ENCODE data around the gene ZNG1F.
"Not testable (repeated sequence)": the region's sequence is repeated elsewhere in the genome, so short reads cannot be mapped to it uniquely, and the experiment has no call there.

The ZNG1F gene

DNA sequence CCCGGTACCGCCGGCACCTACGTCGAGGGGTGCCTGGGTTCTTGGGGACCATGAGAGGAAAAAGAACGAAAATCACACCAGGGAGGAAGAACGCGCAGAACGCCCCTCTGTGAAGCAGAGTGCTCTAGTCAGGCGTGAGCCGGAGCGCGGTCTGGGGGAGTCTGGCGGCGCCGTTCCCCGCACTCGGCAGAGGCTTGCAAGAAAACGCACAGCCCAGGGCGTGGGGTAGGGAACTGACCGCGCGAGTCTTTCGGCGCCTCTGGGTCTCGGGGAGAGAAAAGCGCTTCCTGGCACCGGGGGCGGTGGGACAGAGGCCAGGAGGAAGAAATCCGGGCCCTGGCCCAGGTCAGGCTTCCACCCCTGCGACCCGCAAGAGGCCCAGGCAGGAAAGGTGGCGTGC lies 65.3 kb downstream of the ZNG1F start:
- DNase-seq (ENCODE audit: low read depth in 2 of 2, low spot score in 1 of 2), result not testable (repeated sequence)

DNA sequence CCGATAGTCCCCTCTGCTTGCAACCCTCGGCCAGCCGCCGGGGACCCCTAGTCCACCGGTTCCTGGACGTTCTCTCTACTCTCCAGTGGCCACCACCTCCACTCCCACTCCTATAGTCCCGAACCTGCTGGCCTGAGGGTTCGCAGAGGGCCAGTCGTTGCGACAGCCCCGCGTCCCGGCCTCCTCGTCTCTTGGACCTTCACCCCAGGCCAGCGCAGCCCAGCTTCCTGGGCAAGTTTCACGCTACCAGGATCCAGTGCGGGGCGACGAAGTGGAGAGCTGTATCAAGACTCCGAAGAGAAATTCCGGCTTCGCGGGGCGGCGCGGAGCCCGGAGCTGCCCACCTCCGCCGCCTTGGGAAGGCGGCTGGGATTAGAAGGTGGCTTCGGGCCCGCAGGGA lies 65.7 kb downstream of the ZNG1F start:
- not testable (repeated sequence) for DNase-seq (ENCODE audit: low read depth in 2 of 2, low spot score in 1 of 2)

DNA sequence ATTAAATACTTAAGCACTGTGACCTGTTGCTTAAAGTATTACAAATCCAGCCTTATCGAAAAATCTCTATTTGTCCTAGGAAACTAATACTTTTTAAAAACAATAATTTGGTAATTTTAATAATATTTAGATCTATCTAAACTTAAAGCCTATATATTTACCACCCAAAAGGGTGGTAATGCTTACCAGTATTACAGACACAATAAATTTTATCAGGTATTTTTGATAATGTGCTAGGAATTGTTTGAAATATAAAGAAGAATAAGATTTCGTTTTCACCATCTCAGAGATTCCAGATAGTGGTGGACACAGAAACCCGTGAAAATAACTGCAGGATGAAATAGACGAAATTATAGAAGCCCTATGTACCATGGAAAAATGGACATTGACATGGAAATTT lies 68.4 kb downstream of the ZNG1F start:
- not testable (repeated sequence) for DNase-seq (ENCODE audit: low read depth in 2 of 2, low spot score in 1 of 2)

DNA sequence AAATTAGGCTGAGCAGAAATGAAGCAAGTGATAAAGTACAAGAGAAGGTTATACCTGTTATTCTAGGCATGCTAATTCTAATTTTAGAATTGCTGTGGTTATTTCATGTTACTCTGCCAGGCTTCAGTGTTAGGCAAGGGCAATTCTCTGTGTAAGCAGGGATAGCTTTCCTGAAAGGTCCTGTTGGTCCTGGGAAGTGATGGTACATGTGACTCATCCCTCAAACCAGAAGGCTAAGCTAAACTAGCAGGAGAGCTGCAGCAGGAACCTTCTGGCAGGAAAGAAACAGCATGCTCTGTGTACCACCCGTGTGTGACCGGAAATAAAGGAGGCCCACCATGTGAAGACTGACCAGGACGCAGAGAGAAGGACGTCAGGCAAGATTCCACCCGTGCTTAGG lies 69.4 kb downstream of the ZNG1F start:
- DNase-seq (ENCODE audit: low read depth in 2 of 2, low spot score in 1 of 2), result not testable (repeated sequence)

DNA sequence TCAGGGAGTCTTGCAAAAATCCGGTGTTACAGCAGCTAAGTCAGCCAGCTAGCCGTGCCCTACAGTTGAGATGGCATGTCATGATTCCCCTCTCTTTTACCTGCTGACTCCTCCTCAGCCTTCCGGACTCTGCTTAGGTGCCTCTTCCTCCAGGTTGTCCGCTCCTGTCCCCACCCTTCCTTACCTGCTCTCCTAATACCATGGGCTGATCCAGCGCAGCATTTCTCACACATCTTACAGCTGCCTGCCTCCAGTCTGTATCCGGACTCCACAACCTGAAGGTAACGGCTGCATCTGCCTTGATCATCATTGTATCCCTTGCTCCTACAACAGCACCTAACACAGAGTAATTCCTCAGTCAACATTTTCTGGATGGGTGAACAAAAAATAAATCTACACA lies 69.8 kb downstream of the ZNG1F start:
- not testable (repeated sequence) for DNase-seq (ENCODE audit: low read depth in 2 of 2, low spot score in 1 of 2)

DNA sequence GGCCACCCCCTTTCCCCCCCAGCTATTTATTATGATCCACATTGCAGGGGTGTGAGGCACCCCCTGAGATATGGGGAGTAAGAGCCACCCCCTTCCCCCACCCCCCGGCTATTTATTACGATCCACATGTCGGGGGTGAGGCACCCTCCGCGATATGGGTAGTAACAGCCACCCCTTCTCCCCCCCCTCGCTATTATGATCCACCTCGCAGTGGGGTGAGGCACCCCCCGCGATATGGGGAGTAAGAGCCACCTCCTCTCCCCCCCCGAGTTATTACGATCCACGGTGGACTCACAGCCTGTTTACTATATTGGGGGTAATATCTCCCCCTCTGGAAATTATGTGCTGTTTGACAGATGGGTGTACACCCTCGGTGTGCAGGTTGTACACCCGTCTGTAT lies 75.8 kb downstream of the ZNG1F start:
- not testable (repeated sequence) for DNase-seq (ENCODE audit: low read depth in 2 of 2, low spot score in 1 of 2)

DNA sequence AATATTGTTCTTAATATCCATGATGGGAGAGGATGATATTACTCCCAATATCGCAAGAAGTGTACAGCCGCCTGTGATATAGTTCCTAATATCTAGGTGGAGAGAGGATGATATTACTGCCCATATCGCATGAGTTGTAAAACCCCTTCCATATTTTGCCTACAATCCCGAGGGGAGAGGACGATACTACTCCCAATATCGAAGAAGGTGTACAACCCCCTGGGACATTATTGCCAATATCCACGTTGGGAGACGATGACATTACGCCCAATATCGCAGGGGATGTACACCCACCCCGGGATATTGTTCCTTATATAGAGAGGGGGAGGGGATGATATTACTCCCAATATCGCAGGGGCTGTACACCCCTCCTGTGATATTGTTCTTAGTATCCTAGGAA lies 77.7 kb downstream of the ZNG1F start:
- not testable (repeated sequence) for DNase-seq (ENCODE audit: low read depth in 2 of 2, low spot score in 1 of 2)

DNA sequence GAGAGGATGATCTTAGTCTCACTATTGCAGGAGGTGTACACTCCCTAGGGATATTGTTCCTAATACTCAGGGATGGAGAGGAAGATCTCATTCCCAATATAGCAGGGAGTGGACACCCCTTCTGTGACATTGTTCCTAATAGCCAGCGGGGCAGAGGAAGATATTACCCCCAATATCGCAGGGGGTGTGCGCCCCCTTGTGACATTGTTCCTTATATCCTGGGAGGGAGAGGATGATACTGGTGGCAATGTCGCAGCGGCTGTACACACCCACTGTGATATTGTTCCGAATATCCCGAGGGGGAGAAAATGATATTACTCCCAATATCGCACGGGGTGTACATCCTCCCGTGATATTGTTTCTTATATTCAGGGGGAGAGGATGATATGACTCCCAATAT lies 78.2 kb downstream of the ZNG1F start:
- not testable (repeated sequence) for DNase-seq (ENCODE audit: low read depth in 2 of 2, low spot score in 1 of 2)

DNA sequence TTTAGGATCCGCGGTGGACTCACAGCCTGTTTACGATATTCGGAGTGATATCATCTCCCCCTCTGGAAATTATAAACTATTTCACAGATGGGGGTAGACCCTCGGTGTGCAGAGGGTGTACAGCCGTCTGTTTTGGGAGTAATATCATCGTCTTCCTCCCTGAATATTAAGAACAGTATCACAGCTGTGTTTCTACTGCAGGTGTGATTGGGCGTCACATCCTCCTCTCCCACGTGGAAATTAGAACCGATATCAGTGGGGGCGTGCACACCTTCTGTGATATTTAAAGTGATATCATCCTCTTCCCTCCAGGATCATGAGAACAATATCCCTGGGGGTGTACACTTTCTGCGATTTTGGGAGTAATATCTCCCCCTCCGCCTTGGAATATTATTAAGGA lies 79.9 kb downstream of the ZNG1F start:
- DNase-seq (ENCODE audit: low read depth in 2 of 2, low spot score in 1 of 2), result not testable (repeated sequence)

DNA sequence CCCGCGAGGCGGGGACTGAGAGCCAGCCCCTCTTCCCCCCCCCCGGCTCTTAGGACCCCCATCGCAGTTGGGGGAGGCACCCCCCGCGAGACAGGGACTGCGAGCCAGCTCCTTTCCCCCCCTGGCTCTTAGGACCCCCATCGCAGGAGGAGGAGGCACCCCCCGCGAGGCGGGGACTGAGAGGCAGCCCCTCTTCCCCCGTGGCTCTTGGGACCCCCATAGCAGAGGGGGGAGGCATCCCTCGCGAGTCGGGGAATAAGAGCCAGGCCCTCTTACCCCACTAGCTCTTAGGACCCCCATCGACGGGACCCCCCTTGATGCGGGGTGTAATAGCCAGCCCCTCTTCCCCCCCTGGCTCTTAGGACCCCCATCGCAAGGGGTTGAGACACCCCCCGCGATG lies 80.3 kb downstream of the ZNG1F start:
- not testable (repeated sequence) for DNase-seq (ENCODE audit: low read depth in 2 of 2, low spot score in 1 of 2)

DNA sequence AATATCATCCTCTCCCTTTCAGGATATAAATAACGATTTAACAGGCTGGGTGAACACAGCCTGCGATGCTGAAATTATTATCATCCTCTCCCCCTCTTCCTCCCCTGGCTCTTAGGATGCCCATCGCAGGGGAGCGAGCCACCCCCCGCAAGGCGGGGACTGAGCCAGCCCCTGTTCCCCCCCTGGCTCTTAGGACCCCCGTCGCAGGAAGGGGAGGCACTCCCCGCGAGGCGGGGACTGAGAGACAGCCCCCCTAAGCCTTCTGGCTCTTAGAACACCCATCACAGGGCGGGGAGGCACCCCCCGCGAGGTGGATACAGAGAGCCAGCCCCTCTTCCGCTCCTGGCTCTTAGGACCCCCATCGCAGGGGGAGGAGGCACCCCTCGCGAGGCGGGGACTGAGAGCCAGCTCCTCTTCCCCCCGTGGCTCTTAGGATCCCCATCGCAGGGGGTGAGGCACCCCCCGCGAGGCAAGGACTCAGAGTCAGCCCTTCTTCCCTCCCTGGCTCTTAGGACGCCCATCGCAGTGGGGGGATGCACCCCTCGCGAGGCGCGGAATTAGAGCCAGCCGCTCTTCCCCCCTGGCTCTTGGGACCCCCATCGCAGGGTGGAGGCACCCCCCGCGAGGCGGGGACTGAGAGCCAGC lies 82.5 kb downstream of the ZNG1F start:
- not testable (repeated sequence) for DNase-seq (ENCODE audit: low read depth in 2 of 2, low spot score in 1 of 2)

DNA sequence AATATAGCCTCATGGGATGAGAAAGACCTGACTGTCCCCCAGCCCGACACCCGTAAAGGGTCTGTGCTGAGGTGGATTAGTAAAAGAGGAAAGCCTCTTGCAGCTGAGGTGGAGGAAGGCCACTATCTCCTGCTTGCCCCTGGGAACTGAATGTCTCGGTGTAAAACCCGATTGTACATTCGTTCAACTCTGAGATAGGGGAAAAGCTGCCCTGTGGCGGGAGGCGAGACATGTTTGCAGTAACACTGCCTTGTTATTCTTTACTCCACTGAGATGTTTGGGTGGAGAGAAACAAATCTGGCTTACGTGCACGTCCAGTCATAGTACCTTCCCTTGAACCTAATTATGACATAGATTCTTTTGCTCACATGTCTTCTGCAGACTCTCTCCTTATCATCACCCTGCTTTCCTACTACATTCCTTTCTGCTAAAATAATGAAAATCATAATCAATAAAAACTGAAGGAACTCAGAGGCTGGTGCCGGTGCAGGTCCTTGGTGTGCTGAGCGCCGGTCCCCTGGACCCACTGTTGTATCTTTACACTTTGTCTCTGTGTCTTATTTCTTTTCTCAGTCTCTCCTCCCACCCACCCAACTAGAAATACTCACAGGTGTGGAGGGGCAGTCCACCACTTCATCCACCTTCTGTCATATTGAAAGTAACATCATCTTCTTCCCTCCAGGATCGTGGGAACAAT lies 83.4 kb downstream of the ZNG1F start:
- DNase-seq (ENCODE audit: low read depth in 2 of 2, low spot score in 1 of 2), result not testable (repeated sequence)

DNA sequence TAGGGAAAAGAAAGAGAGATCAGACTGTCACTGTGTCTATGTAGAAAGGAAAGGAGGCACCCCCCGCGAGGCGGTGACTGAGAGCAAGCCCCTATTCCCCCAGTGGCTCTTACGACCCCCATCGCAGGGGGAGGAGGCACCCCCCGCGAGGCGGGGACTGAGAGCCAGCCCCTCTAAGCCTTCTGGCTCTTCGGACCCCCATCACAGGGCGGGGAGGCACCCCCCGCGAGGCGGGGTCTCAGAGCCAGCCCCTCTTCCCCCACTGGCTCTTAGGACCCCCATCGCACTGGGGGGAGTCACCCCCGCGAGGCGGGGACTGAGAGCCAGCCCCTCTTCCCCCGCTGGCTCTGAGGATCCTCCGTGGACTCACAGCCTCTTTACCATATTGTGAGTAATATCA lies 84.6 kb downstream of the ZNG1F start:
- DNase-seq (ENCODE audit: low read depth in 2 of 2, low spot score in 1 of 2), result not testable (repeated sequence)

DNA sequence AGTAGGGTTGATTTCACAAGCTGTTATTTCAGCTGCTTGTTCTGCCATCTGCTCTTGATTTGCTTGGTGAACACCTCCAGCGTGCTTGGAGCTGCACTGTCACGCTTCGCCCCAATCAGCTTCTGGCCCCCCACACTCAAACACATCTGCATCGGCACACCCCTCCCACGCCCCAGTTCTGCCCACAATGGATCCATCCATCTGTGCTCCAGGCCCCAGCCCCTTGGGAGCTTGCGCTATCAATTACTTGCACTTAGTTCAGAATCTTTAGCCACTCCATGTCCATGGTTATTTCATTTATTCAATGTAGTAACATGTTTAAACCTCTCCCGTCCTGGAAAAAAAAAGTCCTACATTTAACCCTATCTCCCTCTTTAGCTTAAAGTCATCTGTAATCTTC lies 88.6 kb downstream of the ZNG1F start:
- not testable (repeated sequence) for DNase-seq (ENCODE audit: low read depth in 2 of 2, low spot score in 1 of 2)

DNA sequence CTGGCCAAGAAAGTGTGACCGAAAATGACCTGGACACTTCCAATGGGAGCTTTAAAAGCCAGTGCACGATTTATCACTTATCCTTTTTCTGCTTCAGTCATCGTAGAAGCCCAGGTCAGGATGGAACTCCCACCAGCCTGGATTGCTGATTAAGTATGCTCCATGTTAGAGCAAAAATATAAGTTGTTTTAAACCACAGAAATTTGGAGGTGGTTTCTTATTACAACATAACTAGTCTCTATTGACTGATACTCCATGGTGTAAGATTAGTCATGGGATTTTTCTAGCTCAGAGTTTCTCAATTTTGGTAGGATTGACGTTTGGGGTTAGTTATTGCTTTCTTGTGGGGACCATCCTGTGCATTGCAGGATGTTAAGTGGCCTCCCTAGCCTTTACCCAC lies 90.4 kb downstream of the ZNG1F start:
- DNase-seq (ENCODE audit: low read depth in 2 of 2, low spot score in 1 of 2), result not testable (repeated sequence)

DNA sequence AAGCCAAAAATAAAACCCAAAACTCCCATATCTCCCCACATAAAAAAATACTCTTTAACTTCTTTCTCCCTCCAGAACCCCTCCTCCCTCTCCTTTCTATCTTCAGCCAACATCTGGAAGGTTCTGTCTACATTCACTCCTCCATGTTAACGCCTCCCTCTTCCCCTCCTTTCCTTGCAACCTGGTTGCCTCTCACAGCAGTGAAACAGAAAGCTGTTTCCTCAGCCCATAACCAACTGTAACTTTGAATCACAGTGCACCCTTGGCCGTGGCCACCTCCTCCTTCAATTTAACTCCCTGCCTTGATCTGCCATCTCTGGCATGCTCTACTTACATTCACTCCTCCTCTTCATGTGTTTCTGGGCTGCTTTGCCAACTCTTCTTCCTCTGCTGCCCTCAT lies 94.1 kb downstream of the ZNG1F start:
- not testable (repeated sequence) for DNase-seq (ENCODE audit: low read depth in 2 of 2, low spot score in 1 of 2)

DNA sequence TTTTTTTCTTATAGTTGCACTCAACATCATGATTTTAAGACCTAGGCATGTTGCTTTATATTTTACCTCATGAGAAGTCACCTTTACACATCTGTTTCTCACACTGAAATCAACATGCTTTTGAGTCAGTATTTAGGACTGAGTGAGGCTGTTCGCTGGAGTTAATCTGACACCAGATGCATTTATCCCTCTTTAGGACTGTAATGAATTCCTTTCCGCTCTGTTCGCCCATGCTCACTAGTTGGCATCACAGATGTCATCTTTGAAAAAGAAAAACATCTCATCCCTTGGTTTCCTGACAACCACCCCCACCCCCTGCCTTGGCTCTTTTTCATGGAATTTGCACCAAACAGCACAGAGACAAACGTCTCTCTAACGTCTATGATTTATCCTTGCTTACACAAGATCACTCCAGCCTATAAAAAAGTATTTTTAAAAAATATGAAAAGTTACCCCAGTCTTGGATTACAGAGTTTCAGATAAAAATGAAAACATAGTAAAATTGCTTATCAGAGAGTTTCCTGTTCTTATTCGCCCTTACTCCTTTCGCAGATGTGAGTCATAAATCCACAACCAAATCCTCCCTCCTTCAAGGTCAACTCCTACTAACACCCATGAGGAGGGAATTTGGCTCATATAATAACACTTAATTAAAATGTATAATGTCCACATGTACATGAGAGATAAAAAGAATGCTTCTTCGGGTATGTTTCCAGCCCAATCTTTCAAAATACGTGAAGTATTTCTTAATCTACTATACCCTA lies 94.9 kb downstream of the ZNG1F start:
- DNase-seq (ENCODE audit: low read depth in 2 of 2, low spot score in 1 of 2), result not testable (repeated sequence)

DNA sequence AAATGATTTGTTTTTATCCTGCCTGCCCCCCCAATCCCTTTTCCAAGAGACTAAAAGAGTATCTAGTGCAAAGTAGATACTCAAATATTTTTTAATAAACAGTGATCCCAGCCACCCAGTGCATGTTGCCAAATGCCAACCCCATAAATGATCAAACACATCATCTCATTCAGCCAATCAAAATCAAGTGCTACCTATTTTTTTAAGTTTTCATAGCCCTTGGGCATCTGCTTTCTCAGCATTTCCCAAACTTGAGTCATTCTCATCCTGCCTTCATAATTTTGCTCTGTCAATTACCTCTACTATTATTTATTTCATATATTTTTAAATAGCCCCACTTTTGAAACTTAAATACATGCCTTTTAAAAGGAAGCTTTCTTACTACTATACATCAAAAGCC lies 98.2 kb downstream of the ZNG1F start:
- DNase-seq (ENCODE audit: low read depth in 2 of 2, low spot score in 1 of 2), result not testable (repeated sequence)

DNA sequence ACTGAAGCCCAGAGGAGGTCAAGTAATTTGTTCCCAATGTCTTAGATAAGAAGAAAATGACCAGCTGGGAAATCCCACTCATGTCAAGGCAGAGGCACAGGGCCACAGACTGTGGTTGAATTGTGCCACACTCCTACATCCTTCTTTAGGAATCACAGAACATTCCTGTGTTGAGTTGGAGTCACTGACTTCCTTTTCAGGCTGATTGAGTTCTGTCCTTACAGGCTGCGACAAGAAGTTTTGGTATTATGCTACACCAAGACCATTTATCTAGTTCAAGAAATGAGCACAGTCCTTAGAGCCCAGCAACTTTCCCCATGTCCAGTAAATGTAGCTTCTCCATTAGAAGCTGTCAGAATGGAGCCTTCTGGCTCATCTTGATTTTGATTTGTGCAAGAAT lies 98.7 kb downstream of the ZNG1F start:
- not testable (repeated sequence) for DNase-seq (ENCODE audit: low read depth in 2 of 2, low spot score in 1 of 2)

DNA sequence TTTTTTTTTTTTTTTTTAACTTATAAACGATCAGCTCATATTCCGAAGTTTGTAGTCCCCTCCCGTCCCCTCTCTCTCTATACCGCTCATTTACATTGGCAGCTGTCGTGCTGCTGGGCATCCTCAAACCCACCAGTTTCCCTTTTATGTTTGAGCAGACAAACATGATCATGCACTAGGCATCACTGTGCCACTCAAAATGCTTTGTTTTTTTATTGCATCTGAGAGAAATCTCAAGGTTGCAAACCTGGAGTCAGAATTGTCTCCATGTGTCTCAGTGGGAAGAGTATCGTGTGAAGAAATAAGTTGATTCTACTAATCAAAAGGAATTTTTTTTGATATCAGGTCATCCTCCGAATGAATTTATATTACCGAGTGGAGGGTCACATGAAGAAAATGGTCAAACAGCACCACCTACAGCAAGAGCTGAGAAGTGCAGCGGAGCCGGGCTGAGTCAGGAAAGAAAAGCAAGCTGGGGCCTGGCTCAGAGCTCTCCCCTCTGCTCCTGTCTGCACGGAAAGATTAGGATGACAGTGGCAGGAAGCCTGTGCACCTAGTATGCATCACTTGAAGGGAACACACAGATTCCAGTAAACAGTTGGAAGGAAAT lies 100.6 kb downstream of the ZNG1F start:
- not testable (repeated sequence) for DNase-seq (ENCODE audit: low read depth in 2 of 2, low spot score in 1 of 2)

DNA sequence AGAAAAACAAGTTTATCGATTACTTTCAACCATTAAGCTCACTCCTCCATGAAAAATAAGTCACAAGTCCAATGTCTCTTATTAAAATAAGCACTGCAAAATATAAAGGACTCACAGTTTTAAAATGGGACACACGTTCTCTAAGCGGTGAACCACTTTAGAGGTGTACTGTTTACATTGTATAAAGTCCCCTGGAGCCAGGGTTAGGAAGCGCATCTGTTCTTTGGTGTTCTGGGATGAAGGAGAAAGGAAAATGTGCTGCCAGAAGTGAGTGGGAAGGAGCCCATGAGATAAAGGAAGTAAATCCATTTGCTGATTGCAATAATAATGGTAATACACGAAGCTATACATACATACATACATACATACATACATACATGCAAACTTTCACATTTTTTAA lies 101.2 kb downstream of the ZNG1F start:
- not testable (repeated sequence) for DNase-seq (ENCODE audit: low read depth in 2 of 2, low spot score in 1 of 2)
